HCT116 (cell line): ENCODE data around the gene DIPK2B. TPM values are rescaled to one million over a fixed set of nuclear protein-coding genes. Genes with fewer than 3 reads are reported as not detected.

ENCODE experiments used
- ATAC-seq: fragments of 200-7000 bp; cut with Tn5 transposase; 2 replicates; pipeline ENCODE4 v1.9.1; 2020; ENCODE audit warnings: mild to moderate bottlenecking, moderate library complexity
- BruUV-seq: library from RNA; stranded (reverse); fragments of 400-500 nt; replicated peaks from 2 replicates; lab custom pipeline; 2021; lab: Mats Ljungman, UMichigan
- CTCF ChIA-PET: fragments of 300-600 bp; sonication (Branson Sonifier 250); formaldehyde crosslinking; loops from one replicate; lab custom pipeline; 2021; ENCODE audit warnings: antibody characterized with exemption; lab: Charles Lee
- POLR2A ChIA-PET: fragments of 300-600, 350-600 bp; sonication (Branson Sonifier 250); formaldehyde crosslinking; loops from one replicate; lab custom pipeline; 2021; ENCODE audit warnings: antibody characterized with exemption; lab: Charles Lee
- RAD21 ChIA-PET, 2 experiments: fragments of 300-600 bp; sonication (Branson Sonifier 250); formaldehyde crosslinking; loops; one replicate each; lab custom pipeline; 2023; ENCODE audit warnings: low total read pairs in 2 of 2; ENCODE audit not compliant: uncharacterized antibody in 2 of 2, unreplicated experiment in 2 of 2, low non-redundant PET in 1 of 2; lab: Charles Lee
- DNase-seq: peaks from one replicate; pipeline ENCODE4 v3.0.0-alpha.2; 2010; ENCODE audit warnings: low read depth, low spot score
- H2AFZ ChIP-seq: fragments of 200-600 bp; shearing (Covaris generic), sonication (generic); 2 replicates; pipeline ENCODE4 v1.6.1; 2017; ENCODE audit warnings: low read depth, mixed run types, mixed read lengths, antibody characterized with exemption, low read length; ENCODE audit not compliant: poor library complexity, severe bottlenecking
- H3K27ac ChIP-seq: 2 replicates; pipeline ENCODE4 v1.5.1; 2012; ENCODE audit warnings: low read depth, low read length
- H3K27me3 ChIP-seq: fragments of 200-600 bp; sonication (generic); 2 replicates; pipeline ENCODE4 v1.6.1; 2016; ENCODE audit warnings: mixed run types, low read length, mixed read lengths; ENCODE audit not compliant: insufficient read depth
- H3K36me3 ChIP-seq, 2 experiments: fragments of 200-500 bp in 1 of 2; fragments of 200-600 bp in 1 of 2; sonication (Bioruptor generic) in 1 of 2; sonication (generic) in 1 of 2; 2 replicates each; pipeline versions ENCODE4 v1.5.1 to v1.6.1; 2014 to 2016; ENCODE audit warnings: low read length in 2 of 2, inconsistent platforms in 1 of 2, mixed read lengths in 1 of 2, mixed run types in 1 of 2; ENCODE audit not compliant: insufficient read depth in 2 of 2, control insufficient read depth in 1 of 2
- H3K4me1 ChIP-seq, 2 experiments: fragments of 200-600 bp in 1 of 2; sonication (generic) in 1 of 2; 2 replicates each; pipeline versions ENCODE4 v1.5.1 to v1.6.1; 2012 to 2017; ENCODE audit warnings: low read length in 2 of 2, inconsistent platforms in 1 of 2, mild to moderate bottlenecking in 1 of 2, mixed read lengths in 1 of 2, mixed run types in 1 of 2, moderate library complexity in 1 of 2; ENCODE audit not compliant: insufficient read depth in 2 of 2, control insufficient read depth in 1 of 2
- H3K4me2 ChIP-seq: fragments of 200-600 bp; sonication (generic); 2 replicates; pipeline ENCODE4 v1.6.1; 2017; ENCODE audit warnings: mixed run types, low read length, mixed read lengths
- H3K4me3 ChIP-seq, 2 experiments: fragments of 200-600 bp in 1 of 2; sonication (generic) in 1 of 2; replicated peaks in 1 of 2; 2 replicates each; pipeline ENCODE4 v1.5.1; 2011 to 2016; ENCODE audit warnings: low read length in 2 of 2, control low read depth in 1 of 2, low read depth in 1 of 2, mild to moderate bottlenecking in 1 of 2, mixed read lengths in 1 of 2, mixed run types in 1 of 2
- H3K79me2 ChIP-seq: fragments of 200-600 bp; sonication (generic); 2 replicates; pipeline ENCODE4 v1.6.1; 2017; ENCODE audit warnings: mild to moderate bottlenecking, mixed run types, low read length, moderate library complexity, mixed read lengths; ENCODE audit not compliant: insufficient read depth
- H3K9ac ChIP-seq: fragments of 200-600 bp; sonication (generic); 2 replicates; pipeline ENCODE4 v1.6.1; 2016; ENCODE audit warnings: low read length, mixed read lengths
- H3K9me2 ChIP-seq: fragments of 200-600 bp; sonication (generic), shearing (Covaris generic); 2 replicates; pipeline ENCODE4 v1.6.1; 2017; ENCODE audit warnings: mixed run types, mild to moderate bottlenecking, moderate library complexity; ENCODE audit not compliant: insufficient read depth
- H3K9me3 ChIP-seq, 2 experiments: fragments of 200-500 bp in 1 of 2; fragments of 200-600 bp in 1 of 2; sonication (Bioruptor generic) in 1 of 2; sonication (generic) in 1 of 2; 2 replicates each; pipeline ENCODE4 v1.6.1; 2014 to 2017; ENCODE audit warnings: low read length in 2 of 2, mixed read lengths in 2 of 2, inconsistent platforms in 1 of 2, low read depth in 1 of 2, mild to moderate bottlenecking in 1 of 2, mixed run types in 1 of 2, moderate library complexity in 1 of 2; ENCODE audit not compliant: control insufficient read depth in 1 of 2, insufficient read depth in 1 of 2
- H4K20me1 ChIP-seq: fragments of 200-600 bp; sonication (generic), shearing (Covaris generic); 2 replicates; pipeline ENCODE4 v1.6.1; 2017; ENCODE audit warnings: mixed run types, mild to moderate bottlenecking, moderate library complexity; ENCODE audit not compliant: insufficient read depth
- ELF1 ChIP-seq: IDR thresholded peaks from 2 replicates; pipeline ENCODE4 v1.6.1; 2012; ENCODE audit warnings: low read depth, borderline replicate concordance
- JUND ChIP-seq: IDR thresholded peaks from 2 replicates; pipeline ENCODE4 v1.6.1; 2012
- POLR2A ChIP-seq: IDR thresholded peaks from 2 replicates; pipeline ENCODE4 v1.7.0; 2011; ENCODE audit warnings: borderline replicate concordance; ENCODE audit not compliant: insufficient read depth, insufficient read length; ENCODE audit errors: extremely low read depth
- SIN3A ChIP-seq: IDR thresholded peaks from 2 replicates; pipeline ENCODE4 v1.6.1; 2012; ENCODE audit warnings: low read depth
- SRF ChIP-seq: IDR thresholded peaks from 2 replicates; pipeline ENCODE4 v1.6.1; 2012; ENCODE audit warnings: low read depth
- intact Hi-C: fragments of 100-400 bp; cut with micrococcal nuclease; formaldehyde crosslinking; loops from 2 replicates; pipeline ENCODE4 v1.10.0; 2022
- total RNA-seq: library from RNA; stranded (reverse); gene quantifications from one replicate; pipeline ENCODE4 v1.2.1, GENCODE V29; 2021; ENCODE audit not compliant: unreplicated experiment
- TF ChIP-seq, protein P1 (sequence below): IDR thresholded peaks from 2 replicates; pipeline ENCODE4 v1.6.1; 2012

Gene DIPK2B
- total RNA-seq, 1 experiment from 2014 or later: not detected

DNA sequence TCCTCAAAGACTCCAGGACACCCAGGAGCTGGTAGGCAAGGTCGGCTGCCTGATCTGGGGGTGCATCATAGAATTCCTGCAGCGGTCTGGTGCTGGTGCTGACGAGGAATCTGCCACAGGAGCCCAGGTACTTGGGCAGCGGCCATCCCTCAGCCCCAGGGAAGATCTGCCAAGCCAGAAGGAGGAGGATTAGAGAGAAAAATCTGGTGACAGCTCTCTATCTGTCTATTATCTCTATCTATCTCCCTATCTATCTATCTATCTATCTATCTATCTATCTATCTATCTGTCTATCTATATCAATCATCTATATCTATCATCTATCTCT is 46.7 kb downstream of the DIPK2B start:
- ATAC-seq: no peak
- TF ChIP-seq ELF1 (no peak), SRF (no peak), JUND (no peak), POLR2A (no peak), SIN3A (no peak)
- TF ChIP-seq, protein P1, sequence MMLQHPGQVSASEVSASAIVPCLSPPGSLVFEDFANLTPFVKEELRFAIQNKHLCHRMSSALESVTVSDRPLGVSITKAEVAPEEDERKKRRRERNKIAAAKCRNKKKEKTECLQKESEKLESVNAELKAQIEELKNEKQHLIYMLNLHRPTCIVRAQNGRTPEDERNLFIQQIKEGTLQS: no peak
- Histone ChIP-seq H3K27me3 (no peaks in the 10 kb centered on the region), H3K79me2 (no peaks in the 10 kb centered on the region), H3K27ac (no peak overlapping the region), H3K4me2 (no peak overlapping the region), H4K20me1 (no peaks in the 10 kb centered on the region), H3K36me3 (no peaks in the 10 kb centered on the region), H3K4me3 (no peak overlapping the region), H3K9me3 (no peaks in the 10 kb centered on the region), H3K4me1 (no peaks in the 10 kb centered on the region), H2AFZ (no peak overlapping the region), H3K9ac (no peak overlapping the region), H3K9me2 (no peaks in the 10 kb centered on the region)
- ChIA-PET POLR2A (no interaction called here), CTCF (no interaction called here), RAD21 (no interaction called here)
- no TSS peak for BruUV-seq
- intact Hi-C loops: no loop called here
- no peak for DNase-seq
